ENCODE results near the gene RFPL4A.

RFPL4A gene

GRCh38 chr19:55801416-55801815 is 42.5 kb downstream of the RFPL4A start:
- DNase-seq (ENCODE audit: low spot score) (no peak), FAIRE-seq (no peak)

GRCh38 chr19:55802281-55802680 is 43.4 kb downstream of the RFPL4A start:
- FAIRE-seq: no peak

GRCh38 chr19:55809381-55810058 is 50.6 kb downstream of the RFPL4A start:
- DNase-seq (ENCODE audit: low spot score) (peak; percentile 40), FAIRE-seq (no peak)

More at GRCh38 chr19:55802281-55802680, 43.4 kb downstream of the RFPL4A start:
- no peak for DNase-seq (ENCODE audit: low spot score)

- DNase-seq (ENCODE audit: low spot score): no peak
- FAIRE-seq: no peak
Measured at GRCh38 chr19:55811340-55811739, 52.4 kb downstream of the RFPL4A start.

GRCh38 chr19:55812449-55812848 is 53.6 kb downstream of the RFPL4A start:
- no peak for DNase-seq (ENCODE audit: low spot score)

More at GRCh38 chr19:55812449-55812848, 53.6 kb downstream of the RFPL4A start:
- FAIRE-seq: no peak
